ENCODE data around the gene FIBCD1. TPM values are rescaled to one million over a fixed set of nuclear protein-coding genes. Genes with fewer than 3 reads are reported as not detected.

Gene FIBCD1
- total and polyA plus RNA-seq, 9 donors = 0.04 to 0.13 (median 0.08) TPM; not detected in 5

DNA sequence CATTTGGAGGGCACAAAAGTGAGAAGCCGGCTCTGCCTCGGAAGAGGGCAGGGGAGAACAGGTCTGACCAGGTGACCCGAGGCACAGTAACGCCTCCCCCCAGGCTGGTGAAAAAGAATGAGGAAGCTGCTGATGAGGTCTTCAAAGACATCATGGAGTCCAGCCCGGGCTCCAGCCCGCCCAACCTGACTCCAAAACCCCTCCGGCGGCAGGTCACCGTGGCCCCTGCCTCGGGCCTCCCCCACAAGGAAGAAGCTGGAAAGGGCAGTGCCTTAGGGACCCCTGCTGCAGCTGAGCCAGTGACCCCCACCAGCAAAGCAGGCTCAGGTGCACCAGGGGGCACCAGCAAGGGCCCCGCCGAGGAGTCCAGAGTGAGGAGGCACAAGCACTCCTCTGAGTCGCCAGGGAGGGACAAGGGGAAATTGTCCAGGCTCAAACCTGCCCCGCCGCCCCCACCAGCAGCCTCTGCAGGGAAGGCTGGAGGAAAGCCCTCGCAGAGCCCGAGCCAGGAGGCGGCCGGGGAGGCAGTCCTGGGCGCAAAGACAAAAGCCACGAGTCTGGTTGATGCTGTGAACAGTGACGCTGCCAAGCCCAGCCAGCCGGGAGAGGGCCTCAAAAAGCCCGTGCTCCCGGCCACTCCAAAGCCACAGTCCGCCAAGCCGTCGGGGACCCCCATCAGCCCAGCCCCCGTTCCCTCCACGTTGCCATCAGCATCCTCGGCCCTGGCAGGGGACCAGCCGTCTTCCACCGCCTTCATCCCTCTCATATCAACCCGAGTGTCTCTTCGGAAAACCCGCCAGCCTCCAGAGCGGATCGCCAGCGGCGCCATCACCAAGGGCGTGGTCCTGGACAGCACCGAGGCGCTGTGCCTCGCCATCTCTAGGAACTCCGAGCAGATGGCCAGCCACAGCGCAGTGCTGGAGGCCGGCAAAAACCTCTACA is 54.2 kb downstream of the FIBCD1 start:
- Histone ChIP-seq H3K36me3 (ENCODE audit: control insufficient read depth, insufficient read depth, low read length) (peaks cover 91% of the 10 kb centered on the region), H3K27ac (ENCODE audit: low read length) (no peak overlapping the region), H3K4me1 (ENCODE audit: control insufficient read depth, insufficient read depth, low read length) (no peaks in the 10 kb centered on the region), H3K27me3 (ENCODE audit: control insufficient read depth, insufficient read depth, low read length) (no peaks in the 10 kb centered on the region), H3K4me3 (ENCODE audit: low read length) (no peak overlapping the region), H3K9me3 (replicated peaks; ENCODE audit: control insufficient read depth, low read depth, low read length) (no peaks in the 10 kb centered on the region)
- WGBS (ENCODE audit: insufficient coverage) = 78% methylated on average over 46 of the region's 47 CpGs
- no peak for DNase-seq

DNA sequence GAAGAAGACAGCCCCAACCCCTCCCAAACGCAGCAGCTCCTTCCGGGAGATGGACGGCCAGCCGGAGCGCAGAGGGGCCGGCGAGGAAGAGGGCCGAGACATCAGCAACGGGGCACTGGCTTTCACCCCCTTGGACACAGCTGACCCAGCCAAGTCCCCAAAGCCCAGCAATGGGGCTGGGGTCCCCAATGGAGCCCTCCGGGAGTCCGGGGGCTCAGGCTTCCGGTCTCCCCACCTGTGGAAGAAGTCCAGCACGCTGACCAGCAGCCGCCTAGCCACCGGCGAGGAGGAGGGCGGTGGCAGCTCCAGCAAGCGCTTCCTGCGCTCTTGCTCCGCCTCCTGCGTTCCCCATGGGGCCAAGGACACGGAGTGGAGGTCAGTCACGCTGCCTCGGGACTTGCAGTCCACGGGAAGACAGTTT is 54.9 kb downstream of the FIBCD1 start:
- Histone ChIP-seq H3K4me1 (ENCODE audit: control insufficient read depth, insufficient read depth, low read length) (no peaks in the 10 kb centered on the region), H3K9me3 (replicated peaks; ENCODE audit: control insufficient read depth, low read depth, low read length) (no peaks in the 10 kb centered on the region), H3K4me3 (ENCODE audit: low read length) (no peak overlapping the region), H3K36me3 (ENCODE audit: control insufficient read depth, insufficient read depth, low read length) (peaks cover 96% of the 10 kb centered on the region), H3K27ac (ENCODE audit: low read length) (no peak overlapping the region), H3K27me3 (ENCODE audit: control insufficient read depth, insufficient read depth, low read length) (no peaks in the 10 kb centered on the region)
- DNase-seq = no peak
- 77% methylated on average over 24 of the region's 25 CpGs for WGBS (ENCODE audit: insufficient coverage)

DNA sequence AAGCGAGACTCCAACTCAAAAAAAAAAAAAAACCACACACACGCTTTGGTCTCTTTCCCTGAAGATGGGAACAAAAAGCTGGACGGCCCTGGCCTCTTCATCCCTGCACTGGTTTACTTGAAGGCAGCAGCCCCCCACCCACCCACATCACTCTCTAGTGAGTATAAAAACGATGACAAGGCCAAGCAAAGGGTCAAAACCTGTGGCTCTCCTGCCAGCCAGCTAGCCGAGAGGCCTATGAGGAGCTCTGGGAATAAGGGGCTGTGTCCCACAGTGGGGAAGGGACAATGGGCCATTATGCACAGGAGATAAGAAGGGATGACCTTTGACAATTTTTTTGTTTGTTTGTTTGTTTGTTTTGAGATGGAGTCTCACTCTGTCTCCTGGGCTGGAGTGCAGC is 55.6 kb downstream of the FIBCD1 start:
- Histone ChIP-seq H3K36me3 (ENCODE audit: control insufficient read depth, insufficient read depth, low read length) (peaks cover 95% of the 10 kb centered on the region), H3K4me1 (ENCODE audit: control insufficient read depth, insufficient read depth, low read length) (no peaks in the 10 kb centered on the region), H3K9me3 (replicated peaks; ENCODE audit: control insufficient read depth, low read depth, low read length) (no peaks in the 10 kb centered on the region), H3K4me3 (ENCODE audit: low read length) (no peak overlapping the region), H3K27ac (ENCODE audit: low read length) (no peak overlapping the region), H3K27me3 (ENCODE audit: control insufficient read depth, insufficient read depth, low read length) (no peaks in the 10 kb centered on the region)
- WGBS (ENCODE audit: insufficient coverage) = 100% methylated on average over 1 of the region's 5 CpGs
- DNase-seq = no peak

DNA sequence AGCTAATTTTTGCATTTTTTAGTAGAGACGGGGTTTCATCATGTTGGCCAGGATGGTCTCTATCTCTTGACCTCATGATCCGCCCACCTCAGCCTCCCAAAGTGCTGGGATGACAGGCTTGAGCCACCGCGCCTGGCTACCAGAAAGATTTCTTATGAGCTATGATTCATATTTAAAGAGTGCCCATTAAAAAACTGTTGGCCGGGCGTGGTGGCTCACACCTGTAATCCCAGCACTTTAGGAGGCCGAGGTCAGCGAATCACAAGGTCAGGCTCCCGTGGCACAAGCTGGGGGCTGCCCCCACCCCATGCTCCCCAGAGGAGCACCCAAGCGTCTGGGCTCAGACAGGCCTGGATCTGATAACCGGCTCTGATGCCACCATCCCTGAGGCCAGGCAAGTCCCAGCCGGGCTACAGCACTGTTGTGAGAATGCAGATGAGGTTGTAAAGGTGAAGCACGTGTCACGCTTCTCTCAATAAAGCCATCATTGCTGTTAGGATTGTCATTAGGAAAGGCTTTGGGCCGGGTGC is 56.3 kb downstream of the FIBCD1 start:
- no peak overlapping the region for H3K27ac ChIP-seq (ENCODE audit: low read length)
- H3K4me1 ChIP-seq (ENCODE audit: control insufficient read depth, insufficient read depth, low read length) = no peaks in the 10 kb centered on the region
- no peaks in the 10 kb centered on the region for H3K9me3 ChIP-seq (replicated peaks; ENCODE audit: control insufficient read depth, low read depth, low read length)
- DNase-seq = no peak
- H3K4me3 ChIP-seq (ENCODE audit: low read length) = no peak overlapping the region
- WGBS (ENCODE audit: insufficient coverage) = 87% methylated on average over 13 of the region's 15 CpGs
- peaks cover 93% of the 10 kb centered on the region for H3K36me3 ChIP-seq (ENCODE audit: control insufficient read depth, insufficient read depth, low read length)
- H3K27me3 ChIP-seq (ENCODE audit: control insufficient read depth, insufficient read depth, low read length) = no peaks in the 10 kb centered on the region

DNA sequence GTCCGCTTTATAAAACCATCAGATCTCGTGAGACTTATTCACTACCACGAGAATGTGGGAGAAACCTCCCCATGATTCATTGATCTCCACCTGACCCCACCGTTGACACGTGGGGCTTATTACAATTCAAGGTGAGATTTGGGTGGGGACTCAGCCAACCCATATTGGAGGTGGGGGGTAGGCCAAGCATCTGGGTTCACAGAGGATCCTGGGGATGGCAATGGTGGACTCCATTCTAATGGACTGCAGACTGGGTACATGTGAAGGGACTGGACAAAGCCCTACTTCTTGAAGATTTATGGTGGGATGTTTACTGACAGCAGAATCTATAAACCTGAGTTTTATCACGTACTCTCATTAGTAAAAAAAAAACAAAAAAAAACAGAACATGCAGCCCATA is 57.5 kb downstream of the FIBCD1 start:
- 92% methylated on average over 2 of the region's 6 CpGs for WGBS (ENCODE audit: insufficient coverage)

DNA sequence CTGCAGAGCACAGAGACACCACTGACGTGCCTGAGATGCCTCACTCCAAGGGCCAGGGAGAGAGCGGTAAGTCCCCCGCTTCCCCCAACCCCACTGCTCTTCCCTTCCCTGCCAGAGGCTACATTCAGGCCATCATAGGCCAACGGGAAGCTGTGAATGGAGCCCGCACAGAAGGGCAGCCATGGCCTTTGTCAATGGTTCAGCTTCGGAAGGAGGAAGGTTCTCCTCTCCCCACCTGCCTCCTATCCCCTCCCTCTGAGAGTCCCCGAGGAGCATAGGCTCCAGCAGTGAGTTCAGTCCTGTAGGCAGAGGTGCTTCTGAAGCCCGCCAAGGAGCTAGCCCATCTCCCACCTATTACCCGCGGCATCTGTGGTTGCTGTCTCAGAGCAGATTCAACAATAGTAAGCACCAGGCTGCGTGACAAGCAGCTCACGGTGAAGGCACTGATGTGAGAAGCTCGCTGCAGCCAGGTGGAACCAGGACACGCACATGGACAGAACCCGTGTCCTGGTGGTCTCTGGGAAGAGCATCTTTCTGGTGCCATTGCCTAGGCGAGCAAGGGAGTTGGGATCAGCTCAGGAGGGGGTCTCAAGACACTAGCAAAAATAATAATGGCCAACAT is 58.3 kb downstream of the FIBCD1 start:
- Histone ChIP-seq H3K4me1 (ENCODE audit: control insufficient read depth, insufficient read depth, low read length) (no peaks in the 10 kb centered on the region), H3K4me3 (ENCODE audit: low read length) (no peak overlapping the region), H3K9me3 (replicated peaks; ENCODE audit: control insufficient read depth, low read depth, low read length) (no peaks in the 10 kb centered on the region), H3K27ac (ENCODE audit: low read length) (no peak overlapping the region), H3K36me3 (ENCODE audit: control insufficient read depth, insufficient read depth, low read length) (peaks cover 81% of the 10 kb centered on the region), H3K27me3 (ENCODE audit: control insufficient read depth, insufficient read depth, low read length) (no peaks in the 10 kb centered on the region)
- no peak for DNase-seq
- WGBS (ENCODE audit: insufficient coverage) = 92% methylated on average over 15 of the region's 16 CpGs

More for the DNA sequence above, 57.5 kb downstream of the FIBCD1 start:
- no peak overlapping the region for H3K27ac ChIP-seq (ENCODE audit: low read length)
- no peaks in the 10 kb centered on the region for H3K4me1 ChIP-seq (ENCODE audit: control insufficient read depth, insufficient read depth, low read length)
- H3K9me3 ChIP-seq (replicated peaks; ENCODE audit: control insufficient read depth, low read depth, low read length) = no peaks in the 10 kb centered on the region
- H3K36me3 ChIP-seq (ENCODE audit: control insufficient read depth, insufficient read depth, low read length) = peaks cover 89% of the 10 kb centered on the region
- DNase-seq = no peak
- no peak overlapping the region for H3K4me3 ChIP-seq (ENCODE audit: low read length)
- H3K27me3 ChIP-seq (ENCODE audit: control insufficient read depth, insufficient read depth, low read length) = no peaks in the 10 kb centered on the region

DNA sequence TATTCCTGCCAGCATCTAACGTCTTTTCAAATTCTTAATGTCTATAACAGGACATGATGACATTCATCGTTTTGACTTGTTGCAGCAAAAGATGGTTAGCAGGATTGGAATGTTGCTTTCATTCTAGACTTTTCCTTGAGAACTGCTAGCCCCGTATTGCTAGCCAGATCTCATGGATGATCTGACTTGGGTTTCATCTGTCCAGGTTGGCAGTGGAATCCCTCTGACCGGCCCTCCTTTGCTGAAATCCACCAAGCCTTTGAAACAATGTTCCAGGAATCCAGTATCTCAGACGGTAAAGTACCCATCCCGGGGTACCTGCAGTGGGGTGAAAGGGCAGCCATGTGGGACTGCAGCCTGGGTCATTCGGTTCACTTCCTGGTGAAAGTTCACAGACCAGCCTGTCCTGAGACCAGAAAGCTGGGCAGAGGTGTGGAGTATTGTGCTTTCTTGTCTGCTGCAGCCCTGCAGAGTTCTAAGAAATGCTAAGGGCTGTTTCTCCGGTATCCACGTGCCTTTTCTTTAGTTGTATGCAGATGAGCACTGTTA is 59.1 kb downstream of the FIBCD1 start:
- Histone ChIP-seq H3K9me3 (replicated peaks; ENCODE audit: control insufficient read depth, low read depth, low read length) (no peaks in the 10 kb centered on the region), H3K36me3 (ENCODE audit: control insufficient read depth, insufficient read depth, low read length) (peaks cover 81% of the 10 kb centered on the region), H3K4me1 (ENCODE audit: control insufficient read depth, insufficient read depth, low read length) (no peaks in the 10 kb centered on the region), H3K27ac (ENCODE audit: low read length) (no peak overlapping the region), H3K4me3 (ENCODE audit: low read length) (no peak overlapping the region), H3K27me3 (ENCODE audit: control insufficient read depth, insufficient read depth, low read length) (no peaks in the 10 kb centered on the region)
- 89% methylated on average over 4 of the region's 9 CpGs for WGBS (ENCODE audit: insufficient coverage)
- no peak for DNase-seq

DNA sequence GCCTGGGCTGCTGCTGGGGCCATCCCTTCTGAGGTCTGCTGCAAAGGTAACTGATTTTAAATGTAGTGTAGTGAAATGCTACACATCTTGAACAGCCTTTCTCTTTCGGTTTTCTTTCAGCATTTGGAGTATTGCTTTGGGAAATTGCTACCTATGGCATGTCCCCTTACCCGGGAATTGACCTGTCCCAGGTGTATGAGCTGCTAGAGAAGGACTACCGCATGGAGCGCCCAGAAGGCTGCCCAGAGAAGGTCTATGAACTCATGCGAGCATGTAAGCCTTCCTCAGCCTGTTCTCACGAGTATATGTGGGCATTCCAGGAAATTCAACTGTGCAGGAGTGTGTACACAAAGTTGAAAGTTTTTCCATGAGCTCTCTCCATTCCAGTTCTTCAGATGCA is 60.8 kb downstream of the FIBCD1 start:
- Histone ChIP-seq H3K36me3 (ENCODE audit: control insufficient read depth, insufficient read depth, low read length) (peaks cover 81% of the 10 kb centered on the region), H3K27ac (ENCODE audit: low read length) (no peak overlapping the region), H3K4me1 (ENCODE audit: control insufficient read depth, insufficient read depth, low read length) (no peaks in the 10 kb centered on the region), H3K27me3 (ENCODE audit: control insufficient read depth, insufficient read depth, low read length) (no peaks in the 10 kb centered on the region), H3K9me3 (replicated peaks; ENCODE audit: control insufficient read depth, low read depth, low read length) (no peaks in the 10 kb centered on the region), H3K4me3 (ENCODE audit: low read length) (no peak overlapping the region)
- DNase-seq = no peak
- WGBS (ENCODE audit: insufficient coverage) = 98% methylated on average over 5 of the region's 6 CpGs

DNA sequence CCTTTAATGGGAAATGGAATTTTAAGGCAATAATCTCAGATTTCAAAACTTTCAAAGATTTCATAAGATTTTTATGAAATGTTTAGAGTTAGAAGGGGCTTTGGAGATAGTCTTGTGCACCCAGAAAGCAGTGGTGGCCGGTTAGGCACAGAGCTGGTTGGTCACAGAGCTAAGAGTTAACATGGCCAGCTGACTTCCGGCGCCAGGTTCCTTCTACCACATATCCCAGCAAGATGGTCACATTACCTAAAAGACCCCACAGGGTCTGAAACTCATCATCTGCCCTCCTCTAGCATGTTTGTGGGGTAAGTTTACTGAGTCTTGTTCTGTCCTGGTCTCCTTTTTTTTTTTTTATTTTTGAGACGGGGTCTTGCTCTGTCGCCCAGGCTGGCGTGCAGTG is 61.7 kb downstream of the FIBCD1 start:
- DNase-seq = no peak
- H3K4me1 ChIP-seq (ENCODE audit: control insufficient read depth, insufficient read depth, low read length) = no peaks in the 10 kb centered on the region
- H3K27ac ChIP-seq (ENCODE audit: low read length) = no peak overlapping the region
- no peaks in the 10 kb centered on the region for H3K9me3 ChIP-seq (replicated peaks; ENCODE audit: control insufficient read depth, low read depth, low read length)
- H3K36me3 ChIP-seq (ENCODE audit: control insufficient read depth, insufficient read depth, low read length) = peaks cover 85% of the 10 kb centered on the region
- H3K27me3 ChIP-seq (ENCODE audit: control insufficient read depth, insufficient read depth, low read length) = no peaks in the 10 kb centered on the region
- H3K4me3 ChIP-seq (ENCODE audit: low read length) = no peak overlapping the region
- 100% methylated on average over 2 of the region's 6 CpGs for WGBS (ENCODE audit: insufficient coverage)

DNA sequence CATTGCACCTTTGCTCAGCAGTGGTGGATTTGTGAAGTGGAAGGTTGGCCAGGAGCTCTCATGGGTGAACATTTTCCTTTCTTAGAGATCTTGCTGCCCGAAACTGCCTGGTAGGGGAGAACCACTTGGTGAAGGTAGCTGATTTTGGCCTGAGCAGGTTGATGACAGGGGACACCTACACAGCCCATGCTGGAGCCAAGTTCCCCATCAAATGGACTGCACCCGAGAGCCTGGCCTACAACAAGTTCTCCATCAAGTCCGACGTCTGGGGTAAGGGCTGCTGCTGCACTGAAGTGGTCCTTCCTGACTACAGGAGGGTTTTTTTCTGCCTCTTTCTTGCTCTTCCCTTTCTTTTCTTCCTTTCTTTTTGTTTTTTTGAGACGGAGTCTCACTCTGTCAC is 64.3 kb downstream of the FIBCD1 start:
- Histone ChIP-seq H3K27ac (ENCODE audit: low read length) (no peak overlapping the region), H3K4me3 (ENCODE audit: low read length) (no peak overlapping the region), H3K36me3 (ENCODE audit: control insufficient read depth, insufficient read depth, low read length) (peaks cover 81% of the 10 kb centered on the region), H3K9me3 (replicated peaks; ENCODE audit: control insufficient read depth, low read depth, low read length) (no peaks in the 10 kb centered on the region), H3K4me1 (ENCODE audit: control insufficient read depth, insufficient read depth, low read length) (peaks cover 3% of the 10 kb centered on the region), H3K27me3 (ENCODE audit: control insufficient read depth, insufficient read depth, low read length) (no peaks in the 10 kb centered on the region)
- WGBS (ENCODE audit: insufficient coverage) = 95% methylated on average over 4 of the region's 5 CpGs
- DNase-seq = no peak

Measured in muscle of leg (tissue), 11 donors.